PC-3 (cell line): ENCODE data around the gene HMGA1.

Experiments
- EZH2phosphoT487 ChIP-seq: fragments of 300-600 bp; sonication (generic); IDR thresholded peaks from 2 replicates; pipeline ENCODE4 v1.6.1; 2018; ENCODE audit warnings: mild to moderate bottlenecking, antibody characterized with exemption, low read length, borderline replicate concordance
- TF ChIP-seq, protein P1 (sequence below): fragments of 300-600 bp; sonication (generic); conservative IDR thresholded peaks from 2 replicates; pipeline ENCODE4 v1.5.1; 2017; ENCODE audit warnings: antibody characterized with exemption, low read depth, mild to moderate bottlenecking, low read length

- TF ChIP-seq, protein P1, sequence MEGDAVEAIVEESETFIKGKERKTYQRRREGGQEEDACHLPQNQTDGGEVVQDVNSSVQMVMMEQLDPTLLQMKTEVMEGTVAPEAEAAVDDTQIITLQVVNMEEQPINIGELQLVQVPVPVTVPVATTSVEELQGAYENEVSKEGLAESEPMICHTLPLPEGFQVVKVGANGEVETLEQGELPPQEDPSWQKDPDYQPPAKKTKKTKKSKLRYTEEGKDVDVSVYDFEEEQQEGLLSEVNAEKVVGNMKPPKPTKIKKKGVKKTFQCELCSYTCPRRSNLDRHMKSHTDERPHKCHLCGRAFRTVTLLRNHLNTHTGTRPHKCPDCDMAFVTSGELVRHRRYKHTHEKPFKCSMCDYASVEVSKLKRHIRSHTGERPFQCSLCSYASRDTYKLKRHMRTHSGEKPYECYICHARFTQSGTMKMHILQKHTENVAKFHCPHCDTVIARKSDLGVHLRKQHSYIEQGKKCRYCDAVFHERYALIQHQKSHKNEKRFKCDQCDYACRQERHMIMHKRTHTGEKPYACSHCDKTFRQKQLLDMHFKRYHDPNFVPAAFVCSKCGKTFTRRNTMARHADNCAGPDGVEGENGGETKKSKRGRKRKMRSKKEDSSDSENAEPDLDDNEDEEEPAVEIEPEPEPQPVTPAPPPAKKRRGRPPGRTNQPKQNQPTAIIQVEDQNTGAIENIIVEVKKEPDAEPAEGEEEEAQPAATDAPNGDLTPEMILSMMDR, result no peak
- TF ChIP-seq EZH2phosphoT487, result no peak
Measured at GRCh38 chr6:34204693-34205092, 32.0 kb upstream of the HMGA1 start.
